ENCODE results near the gene PEBP1.

PEBP1 gene

DNA sequence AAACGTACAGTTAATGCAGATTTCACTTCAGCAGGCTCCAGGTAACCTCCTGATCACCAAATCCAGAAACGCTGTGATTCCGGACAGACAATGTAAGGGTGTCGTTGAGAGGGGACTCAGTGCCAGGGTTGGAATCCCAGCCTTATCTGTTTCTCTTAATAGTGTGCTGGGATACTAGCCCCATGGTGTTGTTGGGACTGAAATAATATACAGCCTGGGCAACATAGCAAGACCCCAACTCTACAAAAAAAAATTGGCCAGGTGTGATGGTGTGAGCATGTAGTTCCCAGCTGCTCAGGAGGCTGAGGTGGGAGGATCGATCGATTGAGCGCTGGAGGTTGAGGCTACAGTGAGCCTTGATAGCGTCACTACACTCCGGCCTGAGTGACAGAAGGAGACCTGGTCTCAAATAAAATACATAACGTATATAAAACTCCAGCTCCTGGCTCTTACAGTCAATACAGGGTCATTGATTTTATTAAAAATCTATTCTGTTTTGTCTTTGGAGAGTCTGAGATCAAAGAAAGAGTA lies 1.3 kb downstream of the PEBP1 start:
- no peak for DNase-seq

DNA sequence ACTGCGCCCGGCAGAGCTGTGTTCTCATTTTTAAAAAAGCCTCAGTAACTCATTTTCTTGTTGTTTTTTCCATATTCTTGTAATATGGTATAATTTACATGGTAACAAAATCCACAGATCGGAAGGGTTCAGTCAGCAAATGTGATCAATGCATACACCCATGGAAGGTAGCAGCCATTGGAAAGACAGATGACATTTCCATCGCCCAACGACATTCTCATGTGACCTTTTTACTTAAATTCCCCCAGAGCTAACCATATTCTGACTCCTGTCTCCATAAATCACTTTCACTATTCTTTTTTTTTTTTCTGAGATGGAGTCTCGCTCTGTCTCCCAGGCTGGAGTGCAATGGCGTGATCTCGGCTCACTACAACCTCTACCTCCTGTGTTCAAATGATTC lies 4.9 kb downstream of the PEBP1 start:
- no peak for DNase-seq

DNA sequence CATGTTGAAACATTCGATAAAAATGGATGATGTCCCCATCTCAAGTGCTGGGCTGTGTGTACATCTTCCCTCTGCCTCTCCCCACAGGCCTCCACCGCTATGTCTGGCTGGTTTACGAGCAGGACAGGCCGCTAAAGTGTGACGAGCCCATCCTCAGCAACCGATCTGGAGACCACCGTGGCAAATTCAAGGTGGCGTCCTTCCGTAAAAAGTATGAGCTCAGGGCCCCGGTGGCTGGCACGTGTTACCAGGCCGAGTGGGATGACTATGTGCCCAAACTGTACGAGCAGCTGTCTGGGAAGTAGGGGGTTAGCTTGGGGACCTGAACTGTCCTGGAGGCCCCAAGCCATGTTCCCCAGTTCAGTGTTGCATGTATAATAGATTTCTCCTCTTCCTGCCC lies 8.6 kb downstream of the PEBP1 start:
- peak; percentile 43 for DNase-seq

DNA sequence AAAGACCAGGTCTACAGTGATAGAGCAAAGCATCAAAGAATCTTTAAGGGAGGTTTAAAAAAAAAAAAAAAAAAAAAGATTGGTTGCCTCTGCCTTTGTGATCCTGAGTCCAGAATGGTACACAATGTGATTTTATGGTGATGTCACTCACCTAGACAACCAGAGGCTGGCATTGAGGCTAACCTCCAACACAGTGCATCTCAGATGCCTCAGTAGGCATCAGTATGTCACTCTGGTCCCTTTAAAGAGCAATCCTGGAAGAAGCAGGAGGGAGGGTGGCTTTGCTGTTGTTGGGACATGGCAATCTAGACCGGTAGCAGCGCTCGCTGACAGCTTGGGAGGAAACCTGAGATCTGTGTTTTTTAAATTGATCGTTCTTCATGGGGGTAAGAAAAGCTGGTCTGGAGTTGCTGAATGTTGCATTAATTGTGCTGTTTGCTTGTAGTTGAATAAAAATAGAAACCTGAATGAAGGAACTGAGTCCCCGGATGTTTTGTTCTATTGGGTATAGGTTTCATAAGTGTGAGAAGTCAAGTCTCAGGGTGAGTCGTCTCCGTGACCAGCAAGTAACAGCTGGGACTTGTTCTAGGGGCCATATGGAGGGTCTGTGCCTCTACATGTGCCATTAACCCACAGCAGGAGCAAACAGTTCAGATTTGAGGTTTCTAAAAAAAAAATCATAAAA lies 9.3 kb downstream of the PEBP1 start:
- peak; percentile 24 for DNase-seq

DNA sequence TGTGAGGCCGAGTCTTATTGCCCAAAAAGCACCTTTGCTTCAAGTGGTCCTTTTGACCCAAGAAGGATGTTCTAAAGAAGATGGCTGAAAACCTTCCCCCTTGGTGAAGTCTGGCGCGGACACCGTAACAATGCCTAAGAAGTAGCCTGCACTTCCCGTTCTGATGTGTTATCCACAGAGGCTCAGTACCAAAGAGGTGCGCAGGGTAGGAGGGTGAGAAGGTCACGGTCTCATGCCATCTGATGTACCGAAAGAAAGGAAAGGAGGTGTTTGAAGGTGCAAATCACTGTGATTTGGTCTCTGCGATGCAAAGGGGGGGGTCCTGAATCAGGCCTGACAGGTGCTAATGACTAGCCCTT lies 9.9 kb downstream of the PEBP1 start:
- peak; percentile 37 for DNase-seq

DNA sequence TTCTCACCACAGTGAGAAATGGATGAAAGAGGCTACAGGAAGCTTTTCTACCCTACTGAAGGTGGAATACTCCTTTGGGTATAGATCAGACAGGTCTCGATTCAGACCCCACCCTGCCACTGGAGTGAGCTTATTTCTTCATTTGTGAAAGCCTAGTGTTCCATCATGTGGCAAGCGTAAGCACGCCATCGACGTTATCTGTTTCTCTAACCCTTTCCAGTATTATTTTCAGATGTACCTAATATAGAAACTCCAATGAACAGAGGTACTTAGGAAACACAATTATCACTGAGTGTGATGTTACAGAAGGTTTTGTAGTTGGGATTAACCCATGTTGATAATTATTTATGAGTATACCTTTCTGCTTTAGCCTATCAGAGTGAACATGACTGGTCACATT lies 12.4 kb downstream of the PEBP1 start:
- DNase-seq: no peak

GRCh38 chr12:118150625-118151024 lies 14.7 kb downstream of the PEBP1 start:
- DNase-seq: peak; percentile 53

DNA sequence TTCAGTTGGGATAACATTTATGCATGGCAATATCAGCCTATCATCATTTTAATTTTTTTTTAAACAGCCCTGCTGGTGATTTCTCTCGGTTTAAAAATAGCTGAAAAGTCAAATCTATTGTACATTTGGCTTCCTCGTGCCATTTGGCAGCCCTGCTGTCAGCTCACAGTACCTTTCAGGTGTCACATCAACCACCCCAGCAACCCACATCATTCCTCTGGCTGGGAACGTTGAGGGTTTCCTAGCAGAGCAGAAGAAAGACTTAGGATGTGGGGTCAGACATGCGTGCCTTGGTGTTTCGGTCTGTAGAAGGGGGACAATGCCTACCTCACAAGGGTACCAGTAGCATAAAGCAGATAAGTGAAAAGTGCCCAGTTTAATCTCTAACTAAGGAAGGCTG lies 15.8 kb downstream of the PEBP1 start:
- DNase-seq: no peak

GRCh38 chr12:118160536-118160935 lies 24.6 kb downstream of the PEBP1 start:
- no peak for DNase-seq

DNA sequence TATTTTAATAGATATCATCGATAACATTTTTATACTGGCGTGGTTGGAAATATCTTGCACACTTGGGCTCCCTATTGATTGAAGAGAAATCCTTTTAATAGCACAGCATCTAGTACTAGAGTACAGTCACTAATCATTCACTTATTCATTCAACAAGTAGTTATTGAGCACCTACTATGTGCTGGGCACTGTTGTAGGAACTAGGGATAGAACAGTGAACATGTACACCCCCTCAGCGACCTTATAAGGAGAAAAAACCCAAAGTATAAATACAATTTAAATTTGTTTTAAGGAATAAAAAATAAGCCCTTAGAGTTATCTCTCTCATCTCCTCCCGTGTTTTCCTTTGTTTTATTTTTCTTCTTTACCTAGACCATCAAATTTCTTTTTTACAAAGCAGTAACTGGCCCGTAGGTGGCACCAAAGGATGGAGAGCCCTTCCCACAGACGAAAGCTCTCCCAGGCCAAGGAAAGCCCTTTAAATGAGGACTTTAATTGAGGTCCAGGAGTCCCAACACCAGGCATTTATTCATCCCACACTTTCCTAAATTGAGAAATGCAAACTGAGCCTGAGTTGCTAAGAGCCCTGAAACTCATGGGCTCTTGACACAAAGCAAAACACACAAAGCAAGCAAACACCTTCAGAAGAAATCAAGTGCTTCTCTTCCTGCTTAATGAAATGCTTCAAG lies 29.0 kb downstream of the PEBP1 start:
- DNase-seq: peak; percentile 75

GRCh38 chr12:118166946-118167345 lies 31.0 kb downstream of the PEBP1 start:
- DNase-seq: no peak

GRCh38 chr12:118175823-118176447 lies 40.0 kb downstream of the PEBP1 start:
- DNase-seq: no peak

DNA sequence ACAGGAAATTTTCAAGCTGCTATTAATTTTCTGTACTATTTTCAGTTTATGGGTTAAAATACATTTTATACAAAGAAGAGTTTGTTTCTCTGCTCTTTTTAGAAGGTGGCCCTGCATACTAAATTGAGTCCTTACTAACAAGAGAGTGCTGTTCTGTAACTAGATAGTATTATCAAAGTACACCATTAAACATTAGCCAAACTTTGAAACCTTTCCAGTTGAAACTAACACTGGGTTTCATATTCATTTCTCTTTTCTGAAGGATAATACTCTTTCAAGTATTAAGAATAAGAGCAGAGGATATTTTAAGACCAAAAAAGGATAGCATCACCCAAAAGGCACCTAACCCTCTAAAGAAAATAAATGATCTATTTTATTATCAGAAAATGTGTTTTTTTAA lies 47.2 kb downstream of the PEBP1 start:
- no peak for DNase-seq

DNA sequence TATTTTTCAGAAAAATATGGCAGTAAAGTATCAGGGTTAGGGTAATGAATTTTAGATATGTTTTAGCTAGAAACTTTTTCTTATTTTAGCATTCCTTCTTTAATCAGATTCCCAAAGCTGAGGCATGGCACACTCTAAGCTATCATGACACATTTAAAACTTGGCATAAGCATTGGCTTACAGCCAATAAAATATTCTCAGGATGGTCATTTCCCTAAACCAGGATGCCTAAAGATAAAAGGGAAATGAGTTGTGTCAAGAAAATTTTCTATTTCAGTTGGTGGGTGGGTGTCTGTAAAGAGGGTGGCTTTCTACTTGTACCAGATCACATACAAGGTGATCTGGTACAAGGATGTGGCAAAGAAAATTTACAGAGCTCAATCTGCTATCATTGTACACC lies 47.8 kb downstream of the PEBP1 start:
- DNase-seq: no peak

DNA sequence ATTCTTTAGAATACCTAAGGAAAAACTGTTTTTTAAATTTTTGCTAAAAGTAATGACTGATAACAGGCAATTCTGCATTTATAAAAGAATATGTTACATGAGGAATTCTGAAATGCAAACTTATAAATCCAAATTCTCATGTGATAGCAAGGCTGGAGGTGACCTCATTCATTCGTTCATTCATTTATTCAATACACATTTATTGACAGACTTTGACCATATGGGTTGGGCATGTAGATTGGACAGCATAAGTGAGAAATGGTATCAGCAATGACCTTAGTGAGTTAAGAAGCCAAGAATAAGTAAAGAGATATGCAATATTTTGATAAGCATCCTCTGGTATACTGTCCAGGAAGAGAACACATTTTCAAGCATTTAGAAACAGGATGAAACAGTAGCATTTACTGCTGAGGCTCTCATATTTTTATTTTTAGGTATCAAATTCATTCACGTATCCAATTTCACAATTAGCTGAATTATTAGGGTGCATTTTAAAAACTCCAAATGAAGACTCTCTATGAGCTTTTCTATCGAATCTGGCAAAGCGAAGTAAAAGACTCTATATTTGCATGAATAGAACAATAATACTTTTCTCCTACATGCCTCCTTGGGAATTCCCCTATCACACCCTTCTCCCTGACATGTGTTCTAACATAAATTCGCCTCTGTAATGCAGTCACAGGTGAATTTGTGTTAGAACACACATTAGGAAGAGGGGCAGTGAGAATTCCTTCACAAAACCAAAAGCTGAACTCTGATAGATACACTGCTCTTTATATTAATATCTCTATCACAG lies 49.9 kb downstream of the PEBP1 start:
- no peak for DNase-seq

DNA sequence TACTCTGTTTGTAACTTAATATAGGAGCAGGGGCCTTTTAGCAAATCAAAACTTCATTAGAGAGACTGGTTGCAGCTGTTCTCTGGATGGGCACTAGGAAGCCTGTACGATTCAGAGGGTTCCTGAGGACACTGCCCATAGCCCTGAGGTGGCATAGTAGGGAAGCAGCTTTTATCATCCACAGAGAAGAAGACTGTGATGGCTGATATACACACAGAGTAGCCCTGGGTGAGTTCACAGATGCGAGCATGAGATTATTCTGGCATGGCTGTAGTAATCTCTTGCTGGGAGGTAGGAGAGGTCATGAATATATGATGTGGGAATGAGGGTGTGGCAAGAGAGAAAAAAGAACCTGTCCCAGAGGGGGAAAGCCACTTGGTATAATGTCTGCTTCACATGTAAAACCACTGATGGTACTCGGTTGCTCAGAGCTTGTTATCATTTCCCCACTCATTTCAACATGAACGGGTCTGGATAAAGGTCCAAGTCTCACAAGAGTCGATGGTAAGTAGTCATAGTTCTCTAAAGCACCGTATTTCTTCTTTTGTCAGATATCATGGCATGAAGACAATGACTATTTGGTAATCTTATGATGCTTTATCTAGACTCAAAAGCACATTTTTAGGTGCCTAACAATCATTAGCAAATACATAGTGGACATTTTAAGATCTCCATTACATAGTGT lies 52.0 kb downstream of the PEBP1 start:
- DNase-seq: no peak

- no peak for DNase-seq
Measured at GRCh38 chr12:118188690-118189371, 52.9 kb downstream of the PEBP1 start.

DNA sequence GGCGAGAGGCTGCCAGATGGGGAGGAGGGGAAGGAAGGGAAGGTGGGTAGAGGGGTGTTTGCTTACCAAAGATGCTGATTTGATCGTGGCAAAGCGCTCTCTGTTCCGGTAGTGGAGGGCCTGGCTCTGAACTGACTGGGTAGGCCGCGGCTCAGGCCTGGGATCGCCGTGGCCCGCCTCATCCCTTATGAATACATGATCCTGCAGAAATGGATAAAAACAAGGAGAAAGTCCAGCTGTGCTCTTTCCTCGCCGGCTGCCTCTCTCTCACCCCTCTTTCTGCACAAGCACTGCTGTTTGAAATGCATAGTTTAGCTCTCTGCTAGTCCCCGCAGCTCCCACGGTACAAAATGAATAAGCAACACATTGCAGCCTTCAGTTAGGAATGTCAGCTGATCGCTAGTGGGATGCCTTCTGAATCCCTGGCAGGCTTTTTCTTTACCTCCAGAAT lies 53.8 kb downstream of the PEBP1 start:
- DNase-seq: peak; percentile 72

DNA sequence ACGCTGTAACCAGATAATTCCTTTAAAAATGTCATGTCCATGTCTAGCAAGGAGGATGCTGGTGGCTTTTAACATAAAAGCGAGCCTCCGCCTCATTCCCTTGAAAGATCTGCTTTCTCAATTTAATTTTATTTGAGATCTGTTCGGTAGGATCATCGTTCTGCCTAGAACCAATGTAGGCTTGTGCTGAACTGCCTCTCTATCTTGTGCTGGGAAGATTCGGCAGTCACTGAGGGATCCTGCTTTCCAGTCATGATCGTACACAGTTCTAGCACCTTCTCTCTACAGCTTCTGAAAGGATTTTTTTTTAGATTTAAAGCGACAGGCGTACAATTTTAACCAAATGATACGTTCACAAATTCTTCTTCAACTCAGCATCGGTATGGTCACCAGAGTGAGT lies 54.3 kb downstream of the PEBP1 start:
- DNase-seq: no peak

DNA sequence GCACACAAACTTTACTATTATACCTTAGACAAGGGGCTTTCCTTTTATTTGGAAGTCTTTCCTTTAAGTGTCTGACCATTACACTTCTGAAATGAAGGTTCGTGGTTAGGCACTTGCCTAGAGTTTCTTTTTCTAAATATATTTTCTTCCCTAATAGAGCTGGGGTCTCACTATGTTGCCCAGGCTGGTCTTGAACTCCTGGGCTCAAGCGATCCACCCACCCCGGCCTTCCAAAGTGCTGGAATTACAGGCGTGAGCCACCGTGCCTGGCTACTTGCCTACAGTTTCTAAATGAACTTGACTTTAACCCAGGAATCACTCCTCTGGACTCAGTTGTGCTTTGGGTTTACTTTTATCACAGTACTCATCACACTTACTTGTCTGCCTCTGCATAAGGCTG lies 57.6 kb downstream of the PEBP1 start:
- DNase-seq: no peak

DNA sequence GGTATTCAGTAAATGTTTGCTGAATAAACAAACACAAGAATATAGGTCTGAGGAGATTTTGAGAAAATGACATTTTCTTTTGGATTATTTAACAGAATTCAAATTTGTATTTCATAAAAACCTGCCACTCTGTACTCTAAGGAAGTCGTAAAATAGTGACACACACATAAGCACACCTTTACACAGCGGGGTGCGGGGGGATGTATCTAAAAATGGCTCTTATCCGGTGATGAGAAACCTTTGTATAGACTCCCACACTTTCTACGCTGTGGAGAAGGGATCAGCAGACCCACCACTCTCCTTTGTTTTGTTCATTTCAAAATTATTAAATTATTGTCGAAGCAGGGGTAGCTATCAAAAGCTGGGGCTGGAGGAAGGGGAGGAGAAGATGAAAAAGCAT lies 58.0 kb downstream of the PEBP1 start:
- no peak for DNase-seq
